ENCODE data around the gene THOP1. TPM values are rescaled to one million over a fixed set of nuclear protein-coding genes. Genes with fewer than 3 reads are reported as not detected.

The THOP1 gene
- total RNA-seq, 1 experiment from 2014 or later, result 143 TPM

DNA sequence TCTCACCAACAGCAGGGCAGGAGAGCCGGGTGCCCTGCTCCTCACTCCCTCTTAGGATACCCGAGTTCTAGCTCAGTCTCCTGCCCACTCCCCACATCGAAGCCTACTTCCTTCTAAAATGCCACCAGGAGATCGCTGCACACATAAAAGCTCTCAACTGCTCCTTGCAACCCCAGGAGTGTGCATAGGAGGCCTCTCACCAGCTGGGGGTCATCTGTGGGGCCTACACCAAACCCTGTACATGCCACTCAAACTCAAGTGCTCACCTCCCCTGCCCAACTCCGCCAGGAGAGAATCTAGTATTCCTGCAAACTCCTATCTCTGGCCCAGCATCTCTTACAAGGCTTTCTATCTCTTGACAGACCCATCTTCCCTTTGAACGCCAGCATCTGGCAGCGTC, 5.0 kb upstream of the THOP1 start:
- ATAC-seq (no peak), DNase-seq (ENCODE audit: low read depth, low spot score) (no peak)
- intact Hi-C loops (cut with micrococcal nuclease; ENCODE audit: unreplicated experiment) (no loop called here), in situ Hi-C loops (cut with HindIII; ENCODE audit: low pct_unique_long_range_greater_than_20kb, low sequenced_read_pairs) (no loop called here)
- Histone ChIP-seq H3K27me3 (ENCODE audit: control insufficient read depth, insufficient read depth, low read length) (no peaks in the 10 kb centered on the region), H3K36me3 (ENCODE audit: control insufficient read depth, insufficient read depth, low read length) (peaks cover 5% of the 10 kb centered on the region; the same call in 1 of the 2 replicates), H3K4me3 (ENCODE audit: low read depth in 2 of 2, low read length in 2 of 2) (no peak overlapping the region), H3K27ac (ENCODE audit: low read length) (no peak overlapping the region), H3K9me3 (ENCODE audit: control insufficient read depth, insufficient read depth, low read depth, low read length) (no peaks in the 10 kb centered on the region), H3K4me1 (ENCODE audit: control insufficient read depth, insufficient read depth, low read length) (peaks cover 12% of the 10 kb centered on the region)
- TF ChIP-seq TCF7L2 (IDR thresholded peaks at IDR 0.05; ENCODE audit: low read depth, low read length), result no peak
- TF ChIP-seq CTCF (IDR thresholded peaks at IDR 0.05), result no peak
- no peak for TF ChIP-seq POLR2AphosphoS5 (IDR thresholded peaks at IDR 0.05; ENCODE audit: low read depth, low read length)
- no peak for TF ChIP-seq REST (IDR thresholded peaks at IDR 0.05; ENCODE audit: insufficient read depth in 1 of 2, low read depth in 2 of 2, low read length in 1 of 2)
- TF ChIP-seq SIN3A (IDR thresholded peaks at IDR 0.05; ENCODE audit: borderline replicate concordance, insufficient read depth, low read depth, low read length), result no peak
- ChIA-PET CTCF (no interaction called here), POLR2A (no interaction called here)
- no TSS peak for BruUV-seq (replicated peaks)

DNA sequence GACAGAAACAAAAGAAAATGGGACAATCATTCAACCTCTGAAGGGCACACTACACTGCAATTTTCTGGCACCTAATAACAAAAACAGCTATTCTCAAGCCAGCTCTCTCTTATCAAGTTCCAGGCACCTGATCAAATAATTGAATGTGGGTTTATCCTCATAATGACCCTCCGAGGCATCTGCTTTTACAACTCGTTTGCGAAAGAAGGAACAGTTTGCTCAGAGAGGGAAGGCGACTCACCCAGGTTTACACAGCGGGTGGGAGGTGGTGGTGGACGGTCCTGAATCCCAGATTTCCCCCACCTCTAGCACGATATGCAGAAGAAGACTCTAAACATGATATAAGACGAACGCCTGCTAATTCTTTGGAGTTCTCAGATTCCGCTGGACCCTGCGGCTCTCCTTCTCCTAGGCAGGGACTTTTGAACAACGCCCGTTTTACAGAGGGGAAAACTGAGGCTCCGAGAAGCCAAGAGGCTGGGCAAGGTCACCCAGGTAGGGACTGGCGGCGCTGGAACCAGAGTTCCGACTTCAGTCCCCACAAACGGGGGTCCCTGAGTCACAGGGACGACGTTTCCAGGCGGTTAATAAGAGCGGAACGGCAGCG, 2.9 kb upstream of the THOP1 start:
- TF ChIP-seq POLR2AphosphoS5 (IDR thresholded peaks at IDR 0.05; ENCODE audit: low read depth, low read length) (no peak), TCF7L2 (IDR thresholded peaks at IDR 0.05; ENCODE audit: low read depth, low read length) (no peak), REST (IDR thresholded peaks at IDR 0.05; ENCODE audit: insufficient read depth in 1 of 2, low read depth in 2 of 2, low read length in 1 of 2) (no peak), CTCF (IDR thresholded peaks at IDR 0.05) (no peak), SIN3A (IDR thresholded peaks at IDR 0.05; ENCODE audit: borderline replicate concordance, insufficient read depth, low read depth, low read length) (no peak)
- Histone ChIP-seq H3K27me3 (ENCODE audit: control insufficient read depth, insufficient read depth, low read length) (no peaks in the 10 kb centered on the region), H3K4me1 (ENCODE audit: control insufficient read depth, insufficient read depth, low read length) (peaks cover 12% of the 10 kb centered on the region), H3K27ac (ENCODE audit: low read length) (peak overlapping the region; percentile 90), H3K9me3 (ENCODE audit: control insufficient read depth, insufficient read depth, low read depth, low read length) (no peaks in the 10 kb centered on the region), H3K4me3 (ENCODE audit: low read depth in 2 of 2, low read length in 2 of 2) (peak overlapping the region; percentile 96 to 97), H3K36me3 (ENCODE audit: control insufficient read depth, insufficient read depth, low read length) (peaks cover 9% of the 10 kb centered on the region)
- in situ Hi-C loops (cut with HindIII; ENCODE audit: low pct_unique_long_range_greater_than_20kb, low sequenced_read_pairs) (no loop called here), intact Hi-C loops (cut with micrococcal nuclease; ENCODE audit: unreplicated experiment) (no loop called here)
- BruUV-seq (replicated peaks), result TSS peak; percentile 85
- no peak for ATAC-seq
- ChIA-PET POLR2A (interaction anchor here (0.6 kb wide), 1 partner anchor 91 kb away, joined by 6 read pairs; no protein-coding TSS in a partner anchor), CTCF (no interaction called here)
- no peak for DNase-seq (ENCODE audit: low read depth, low spot score)

Measured in Panc1 (cell line).